ENCODE results near the gene CLIC5. TPM values are rescaled to one million over a fixed set of nuclear protein-coding genes. Genes with fewer than 3 reads are reported as not detected.

CLIC5 gene
- polyA plus RNA-seq, 1 donor (not counting 4 experiments of a cell fraction or from before 2014, with no cell fraction given), result 0.09 TPM

- no peak overlapping the region for H3K4me2 ChIP-seq (ENCODE audit: control insufficient read depth, extremely low read depth, insufficient read depth, low read depth, low read length)
- H2AFZ ChIP-seq (ENCODE audit: control insufficient read depth, low read length), result no peak overlapping the region
- dilution Hi-C loops (cut with MboI; ENCODE audit: extremely low pct_ligation_motif_present, low sequenced_read_pairs), result no loop called here
- no peak for TF ChIP-seq EZH2 (IDR thresholded peaks at IDR 0.05; ENCODE audit: low read length)
- TF ChIP-seq CTCF (optimal IDR thresholded peaks at IDR 0.05 in 1 of 3, IDR thresholded peaks at IDR 0.05 in 1 of 3, conservative IDR thresholded peaks at IDR 0.05 in 1 of 3; ENCODE audit: extremely low read depth in 1 of 3, insufficient read depth in 2 of 3, low read length in 3 of 3), result no peak
- H3K27ac ChIP-seq (ENCODE audit: control insufficient read depth, insufficient read depth, low read length), result no peak overlapping the region
- H3K9me1 ChIP-seq (ENCODE audit: control insufficient read depth, extremely low read depth, insufficient read depth, low read length), result no peaks in the 10 kb centered on the region
- H3K9ac ChIP-seq (ENCODE audit: control insufficient read depth, extremely low read depth, insufficient read depth, low read length), result no peak overlapping the region
- no peaks in the 10 kb centered on the region for H3K27me3 ChIP-seq (ENCODE audit: control insufficient read depth, extremely low read depth, insufficient read depth, low read length)
- no peak overlapping the region for H3K4me3 ChIP-seq (ENCODE audit: control insufficient read depth in 2 of 3, extremely low read depth in 1 of 3, insufficient read depth in 2 of 3, low read depth in 1 of 3, low read length in 3 of 3)
- no peaks in the 10 kb centered on the region for H3K79me2 ChIP-seq (ENCODE audit: control insufficient read depth, insufficient read depth, low read length)
- no peaks in the 10 kb centered on the region for H3K36me3 ChIP-seq (ENCODE audit: control insufficient read depth in 2 of 2, extremely low read depth in 1 of 2, insufficient read depth in 2 of 2, low read length in 2 of 2)
- DNase-seq (ENCODE audit: low read depth, low spot score) (no peak), FAIRE-seq (no peak)
- peaks cover under 1% of the 10 kb centered on the region for H3K4me1 ChIP-seq (ENCODE audit: control insufficient read depth, extremely low read depth, insufficient read depth, low read length)
- H3K9me3 ChIP-seq (ENCODE audit: control insufficient read depth, low read depth, low read length), result no peaks in the 10 kb centered on the region
- no peaks in the 10 kb centered on the region for H4K20me1 ChIP-seq (ENCODE audit: control insufficient read depth, extremely low read depth, insufficient read depth, low read length)
Measured at GRCh38 chr6:46039646-46040045, 24.0 kb upstream of the CLIC5 start.

- no peaks in the 10 kb centered on the region for H4K20me1 ChIP-seq (ENCODE audit: control insufficient read depth, extremely low read depth, insufficient read depth, low read length)
- no peak overlapping the region for H3K27ac ChIP-seq (ENCODE audit: control insufficient read depth, insufficient read depth, low read length)
- no peaks in the 10 kb centered on the region for H3K36me3 ChIP-seq (ENCODE audit: control insufficient read depth in 2 of 2, extremely low read depth in 1 of 2, insufficient read depth in 2 of 2, low read length in 2 of 2)
- FAIRE-seq, result no peak
- TF ChIP-seq CTCF (optimal IDR thresholded peaks at IDR 0.05 in 1 of 3, IDR thresholded peaks at IDR 0.05 in 1 of 3, conservative IDR thresholded peaks at IDR 0.05 in 1 of 3; ENCODE audit: extremely low read depth in 1 of 3, insufficient read depth in 2 of 3, low read length in 3 of 3), result no peak
- TF ChIP-seq EZH2 (IDR thresholded peaks at IDR 0.05; ENCODE audit: low read length), result no peak
- dilution Hi-C loops (cut with MboI; ENCODE audit: extremely low pct_ligation_motif_present, low sequenced_read_pairs), result no loop called here
- H3K9ac ChIP-seq (ENCODE audit: control insufficient read depth, extremely low read depth, insufficient read depth, low read length), result no peak overlapping the region
- H3K4me2 ChIP-seq (ENCODE audit: control insufficient read depth, extremely low read depth, insufficient read depth, low read depth, low read length), result no peak overlapping the region
- peaks cover 5% of the 10 kb centered on the region for H3K4me1 ChIP-seq (ENCODE audit: control insufficient read depth, extremely low read depth, insufficient read depth, low read length)
- no peaks in the 10 kb centered on the region for H3K27me3 ChIP-seq (ENCODE audit: control insufficient read depth, extremely low read depth, insufficient read depth, low read length)
- H3K4me3 ChIP-seq (ENCODE audit: control insufficient read depth in 2 of 3, extremely low read depth in 1 of 3, insufficient read depth in 2 of 3, low read depth in 1 of 3, low read length in 3 of 3), result no peak overlapping the region
- no peaks in the 10 kb centered on the region for H3K79me2 ChIP-seq (ENCODE audit: control insufficient read depth, insufficient read depth, low read length)
- no peaks in the 10 kb centered on the region for H3K9me3 ChIP-seq (ENCODE audit: control insufficient read depth, low read depth, low read length)
- H3K9me1 ChIP-seq (ENCODE audit: control insufficient read depth, extremely low read depth, insufficient read depth, low read length), result no peaks in the 10 kb centered on the region
- H2AFZ ChIP-seq (ENCODE audit: control insufficient read depth, low read length), result no peak overlapping the region
- DNase-seq (ENCODE audit: low read depth, low spot score), result no peak
Measured at GRCh38 chr6:46036911-46037310, 21.3 kb upstream of the CLIC5 start.
